ENCODE results near the gene PGS1.

- TF ChIP-seq POLR2A (IDR thresholded peaks at IDR 0.05; ENCODE audit: low read length) = no peak
- no peak for TF ChIP-seq GATA1 (IDR thresholded peaks at IDR 0.05; ENCODE audit: low read depth, low read length)
Observed at GRCh38 chr17:78387977-78388941, 9.8 kb downstream of the PGS1 start.

All from erythroblast (primary cell).